ENCODE data around the gene SPIN1. TPM values are rescaled to one million over a fixed set of nuclear protein-coding genes. Genes with fewer than 3 reads are reported as not detected.

The SPIN1 gene
- total RNA-seq, 2 donors from 2014 or later, result 21.8 to 42.8 TPM

GRCh38 chr9:88478246-88478645, 90.0 kb downstream of the SPIN1 start:
- Histone ChIP-seq H3K9me3 (no peaks in the 10 kb centered on the region), H3K36me3 (replicated peaks in 1 of 2; ENCODE audit: insufficient read depth in 1 of 2, low read depth in 2 of 2) (peaks cover 0 to 3% of the 10 kb centered on the region in 2 donors), H3K27ac (no peak overlapping the region), H3K4me1 (no peaks in the 10 kb centered on the region), H3K4me3 (no peak overlapping the region), H3K27me3 (no peaks in the 10 kb centered on the region)
- ATAC-seq (no peak), DNase-seq (no peak)
- WGBS, 2 donors, result 97% methylated on average over 3 of the region's 3 CpGs
- intact Hi-C loops (cut with DNase I), result no loop called here
- TF ChIP-seq CTCF (IDR thresholded peaks at IDR 0.05), result no peak
- no peak for TF ChIP-seq POLR2A (IDR thresholded peaks at IDR 0.05)

DNA sequence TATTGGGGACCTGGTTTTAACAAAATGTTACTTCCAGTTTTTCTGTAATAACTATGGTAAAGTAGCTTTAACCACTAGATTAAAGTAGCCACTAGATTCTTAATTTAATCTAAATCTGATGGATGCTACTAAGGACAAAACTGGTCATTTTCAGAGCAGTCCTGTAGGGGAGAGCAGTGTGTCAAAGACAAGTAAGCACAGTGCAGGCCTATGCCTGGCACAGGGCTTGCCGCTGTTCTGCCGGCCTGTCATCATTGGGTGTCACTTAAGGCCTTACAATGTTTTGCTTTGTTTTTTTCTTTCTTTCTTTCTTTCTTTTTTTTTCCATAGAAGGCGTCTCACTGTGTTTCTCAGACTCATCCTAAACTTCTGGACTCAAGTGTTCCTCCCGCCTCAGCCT, 93.7 kb downstream of the SPIN1 start:
- no peak for ATAC-seq
- H3K27ac ChIP-seq, result no peak overlapping the region
- H3K9me3 ChIP-seq, result no peaks in the 10 kb centered on the region
- no peak for DNase-seq
- 90 to 94% methylated on average over 4 of the region's 4 CpGs for WGBS, 2 donors
- H3K36me3 ChIP-seq (replicated peaks in 1 of 2; ENCODE audit: insufficient read depth in 1 of 2, low read depth in 2 of 2), result no peaks in the 10 kb centered on the region
- TF ChIP-seq CTCF (IDR thresholded peaks at IDR 0.05) (no peak), POLR2A (IDR thresholded peaks at IDR 0.05) (no peak)
- intact Hi-C loops (cut with DNase I), result no loop called here
- H3K4me1 ChIP-seq, result no peaks in the 10 kb centered on the region
- no peaks in the 10 kb centered on the region for H3K27me3 ChIP-seq
- no peak overlapping the region for H3K4me3 ChIP-seq

- DNase-seq (no peak), ATAC-seq (no peak)
- WGBS, 2 donors, result 94 to 100% methylated on average over 1 to 4 of the region's 4 CpGs
- Histone ChIP-seq H3K27me3 (no peaks in the 10 kb centered on the region), H3K4me1 (no peaks in the 10 kb centered on the region), H3K27ac (no peak overlapping the region), H3K36me3 (replicated peaks in 1 of 2; ENCODE audit: insufficient read depth in 1 of 2, low read depth in 2 of 2) (no peaks in the 10 kb centered on the region), H3K4me3 (no peak overlapping the region), H3K9me3 (no peaks in the 10 kb centered on the region)
- intact Hi-C loops (cut with DNase I), result no loop called here
- TF ChIP-seq POLR2A (IDR thresholded peaks at IDR 0.05) (no peak), CTCF (IDR thresholded peaks at IDR 0.05) (no peak)
Observed at GRCh38 chr9:88488166-88488565, 99.9 kb downstream of the SPIN1 start.

- ATAC-seq (no peak), DNase-seq (no peak)
- no peak overlapping the region for H3K27ac ChIP-seq
- no peaks in the 10 kb centered on the region for H3K36me3 ChIP-seq (replicated peaks in 1 of 2; ENCODE audit: insufficient read depth in 1 of 2, low read depth in 2 of 2)
- TF ChIP-seq CTCF (IDR thresholded peaks at IDR 0.05), result no peak
- TF ChIP-seq POLR2A (IDR thresholded peaks at IDR 0.05), result no peak
- intact Hi-C loops (cut with DNase I), result no loop called here
- H3K4me1 ChIP-seq, result no peaks in the 10 kb centered on the region
- H3K27me3 ChIP-seq, result no peaks in the 10 kb centered on the region
- 87 to 92% methylated on average over 14 to 17 of the region's 17 CpGs for WGBS, 2 donors
- H3K4me3 ChIP-seq, result no peak overlapping the region
- H3K9me3 ChIP-seq, result no peaks in the 10 kb centered on the region
Observed at GRCh38 chr9:88494983-88495721, 106.9 kb downstream of the SPIN1 start.

DNA sequence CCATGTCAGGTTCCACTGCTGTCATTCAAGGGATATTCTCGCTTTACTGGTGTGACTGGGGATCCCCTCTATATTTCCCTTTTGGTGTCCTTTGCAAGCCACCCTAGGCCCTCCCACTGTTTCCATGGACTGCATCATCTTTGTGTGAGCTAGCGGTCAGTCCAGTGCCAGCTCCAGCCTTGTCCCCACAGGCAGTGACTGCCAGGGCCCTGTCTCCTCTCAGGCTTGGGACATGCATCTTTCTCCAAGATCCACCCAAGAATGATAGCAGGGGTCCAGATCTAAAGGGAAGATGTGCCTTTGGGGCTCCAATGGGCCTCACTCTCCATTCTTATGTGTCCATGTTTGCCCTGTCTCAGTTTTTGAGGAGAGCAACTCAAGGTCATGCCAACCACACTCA, 109.0 kb downstream of the SPIN1 start:
- TF ChIP-seq CTCF (IDR thresholded peaks at IDR 0.05) (no peak), POLR2A (IDR thresholded peaks at IDR 0.05) (no peak)
- H3K4me3 ChIP-seq, result no peak overlapping the region
- H3K9me3 ChIP-seq, result no peaks in the 10 kb centered on the region
- no peaks in the 10 kb centered on the region for H3K27me3 ChIP-seq
- 85 to 94% methylated on average over 2 of the region's 2 CpGs for WGBS, 2 donors
- no peak overlapping the region for H3K27ac ChIP-seq
- ATAC-seq, result no peak
- no peak for DNase-seq
- intact Hi-C loops (cut with DNase I), result no loop called here
- no peaks in the 10 kb centered on the region for H3K4me1 ChIP-seq
- no peaks in the 10 kb centered on the region for H3K36me3 ChIP-seq (replicated peaks in 1 of 2; ENCODE audit: insufficient read depth in 1 of 2, low read depth in 2 of 2)
